ENCODE results near the gene SRGAP2. TPM values are rescaled to one million over a fixed set of nuclear protein-coding genes. Genes with fewer than 3 reads are reported as not detected.
"Not testable (repeated sequence)": the region's sequence is repeated elsewhere in the genome, so short reads cannot be mapped to it uniquely, and the experiment has no call there.

The SRGAP2 gene
- total RNA-seq, 2 experiments from 2014 or later = 15.2 to 17.7 TPM

DNA sequence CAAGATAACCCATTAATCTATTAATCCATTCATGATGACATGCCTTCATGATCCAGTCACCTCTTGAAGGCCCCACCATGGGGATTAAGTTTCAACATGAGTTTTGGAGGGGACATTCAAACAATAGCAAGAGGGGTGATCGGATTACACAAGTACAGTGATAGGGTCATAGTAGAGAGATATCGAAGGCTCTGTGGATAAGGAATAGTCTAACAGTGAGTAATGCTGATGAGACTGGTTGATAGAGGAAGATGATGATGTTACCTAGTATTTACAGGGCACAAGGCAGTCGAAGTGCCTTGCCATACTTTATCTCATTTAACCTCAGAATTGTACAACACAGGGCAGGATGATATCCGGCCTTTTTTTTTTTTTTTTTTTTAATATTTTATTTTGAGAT, 18.2 kb downstream of the SRGAP2 start:
- H3K4me1 Mint-ChIP-seq (ENCODE audit: low read depth); H3K27me3 ChIP-seq (ENCODE audit: control insufficient read depth in 1 of 2, insufficient read depth in 2 of 2, low read length in 2 of 2); POLR2A ChIA-PET; H3K4me3 Mint-ChIP-seq; H3K27ac Mint-ChIP-seq; H3K4me3 ChIP-seq (ENCODE audit: low read length); H3K27ac ChIP-seq (ENCODE audit: low read depth in 1 of 2, low read length in 2 of 2); CTCF ChIA-PET; DNase-seq; intact Hi-C loops (cut with DNase I, micrococcal nuclease); H3K4me1 ChIP-seq (ENCODE audit: insufficient read depth, low read length); ATAC-seq (ENCODE audit: poor library complexity); H3K36me3 ChIP-seq (ENCODE audit: insufficient read depth, low read length); H3K9me3 Mint-ChIP-seq; H3K27me3 Mint-ChIP-seq; H3K36me3 Mint-ChIP-seq (ENCODE audit: low read depth); H3K9me3 ChIP-seq (ENCODE audit: control insufficient read depth in 1 of 2, insufficient read depth in 1 of 2, low read length in 2 of 2): not testable (repeated sequence)

GRCh38 chr1:206224190-206224776, 20.9 kb downstream of the SRGAP2 start:
- H3K27ac Mint-ChIP-seq; H3K4me1 Mint-ChIP-seq (ENCODE audit: low read depth); H3K27ac ChIP-seq (ENCODE audit: low read depth in 1 of 2, low read length in 2 of 2); H3K9me3 Mint-ChIP-seq; POLR2A ChIA-PET; H3K4me3 ChIP-seq (ENCODE audit: low read length); H3K36me3 ChIP-seq (ENCODE audit: insufficient read depth, low read length); H3K4me1 ChIP-seq (ENCODE audit: insufficient read depth, low read length); ATAC-seq (ENCODE audit: poor library complexity); DNase-seq; H3K9me3 ChIP-seq (ENCODE audit: control insufficient read depth in 1 of 2, insufficient read depth in 1 of 2, low read length in 2 of 2); H3K27me3 Mint-ChIP-seq; H3K36me3 Mint-ChIP-seq (ENCODE audit: low read depth); H3K4me3 Mint-ChIP-seq; CTCF ChIA-PET; H3K27me3 ChIP-seq (ENCODE audit: control insufficient read depth in 1 of 2, insufficient read depth in 2 of 2, low read length in 2 of 2); intact Hi-C loops (cut with DNase I, micrococcal nuclease): not testable (repeated sequence)

DNA sequence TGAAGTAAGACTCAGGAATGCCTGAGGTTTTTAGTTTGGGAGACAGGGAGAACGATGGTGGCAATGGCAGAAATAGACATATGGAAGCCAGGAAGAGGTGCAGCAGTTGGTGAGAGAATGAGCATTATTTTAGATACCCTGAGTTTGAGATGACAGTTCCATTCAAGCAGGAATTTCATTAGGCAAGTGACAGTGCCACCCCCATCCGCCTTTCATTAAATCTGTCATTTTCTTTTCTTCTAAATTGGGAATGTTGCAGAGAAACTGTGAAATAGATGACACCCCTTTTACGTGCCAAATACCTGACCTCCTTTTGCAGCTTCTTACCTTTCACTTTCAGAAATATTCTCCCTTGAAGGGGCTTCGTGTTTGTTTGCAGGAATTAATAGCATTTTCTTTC, 22.0 kb downstream of the SRGAP2 start:
- H3K36me3 ChIP-seq (ENCODE audit: insufficient read depth, low read length); H3K27ac ChIP-seq (ENCODE audit: low read depth in 1 of 2, low read length in 2 of 2); H3K4me1 ChIP-seq (ENCODE audit: insufficient read depth, low read length); H3K27me3 Mint-ChIP-seq; H3K4me3 ChIP-seq (ENCODE audit: low read length); H3K27ac Mint-ChIP-seq; H3K27me3 ChIP-seq (ENCODE audit: control insufficient read depth in 1 of 2, insufficient read depth in 2 of 2, low read length in 2 of 2); H3K36me3 Mint-ChIP-seq (ENCODE audit: low read depth); CTCF ChIA-PET; H3K9me3 Mint-ChIP-seq; DNase-seq; intact Hi-C loops (cut with DNase I, micrococcal nuclease); H3K4me1 Mint-ChIP-seq (ENCODE audit: low read depth); POLR2A ChIA-PET; H3K4me3 Mint-ChIP-seq; H3K9me3 ChIP-seq (ENCODE audit: control insufficient read depth in 1 of 2, insufficient read depth in 1 of 2, low read length in 2 of 2); ATAC-seq (ENCODE audit: poor library complexity): not testable (repeated sequence)

DNA sequence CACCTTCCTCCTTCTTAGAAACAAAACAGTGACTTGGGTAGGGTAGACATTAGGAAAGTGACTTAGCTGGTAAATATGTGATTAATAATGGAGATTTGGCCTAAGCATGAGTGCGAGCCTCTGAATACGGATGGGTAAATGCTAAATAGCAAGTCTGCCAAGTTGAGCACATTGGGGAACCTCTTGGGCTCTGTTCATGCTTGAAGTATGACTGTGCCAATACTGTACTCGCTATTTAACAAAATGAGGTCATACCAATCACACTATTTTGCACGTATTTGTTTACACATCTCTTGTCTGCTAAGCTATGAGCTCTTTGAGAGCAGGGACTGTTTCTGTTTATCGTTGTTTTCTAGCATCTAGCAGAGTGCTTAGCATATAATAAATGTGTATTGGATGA, 23.5 kb downstream of the SRGAP2 start:
- H3K27ac Mint-ChIP-seq; ATAC-seq (ENCODE audit: poor library complexity); H3K36me3 ChIP-seq (ENCODE audit: insufficient read depth, low read length); H3K27me3 Mint-ChIP-seq; H3K4me1 Mint-ChIP-seq (ENCODE audit: low read depth); H3K9me3 Mint-ChIP-seq; H3K4me3 ChIP-seq (ENCODE audit: low read length); H3K27me3 ChIP-seq (ENCODE audit: control insufficient read depth in 1 of 2, insufficient read depth in 2 of 2, low read length in 2 of 2); CTCF ChIA-PET; DNase-seq; intact Hi-C loops (cut with DNase I, micrococcal nuclease); H3K27ac ChIP-seq (ENCODE audit: low read depth in 1 of 2, low read length in 2 of 2); H3K36me3 Mint-ChIP-seq (ENCODE audit: low read depth); H3K4me1 ChIP-seq (ENCODE audit: insufficient read depth, low read length); H3K9me3 ChIP-seq (ENCODE audit: control insufficient read depth in 1 of 2, insufficient read depth in 1 of 2, low read length in 2 of 2); H3K4me3 Mint-ChIP-seq; POLR2A ChIA-PET: not testable (repeated sequence)

GRCh38 chr1:206229286-206229685, 25.9 kb downstream of the SRGAP2 start:
- intact Hi-C loops (cut with DNase I, micrococcal nuclease); H3K36me3 Mint-ChIP-seq (ENCODE audit: low read depth); H3K27ac ChIP-seq (ENCODE audit: low read depth in 1 of 2, low read length in 2 of 2); H3K4me1 Mint-ChIP-seq (ENCODE audit: low read depth); H3K4me3 Mint-ChIP-seq; H3K4me3 ChIP-seq (ENCODE audit: low read length); CTCF ChIA-PET; H3K27me3 Mint-ChIP-seq; POLR2A ChIA-PET; H3K9me3 Mint-ChIP-seq; H3K4me1 ChIP-seq (ENCODE audit: insufficient read depth, low read length); H3K27me3 ChIP-seq (ENCODE audit: control insufficient read depth in 1 of 2, insufficient read depth in 2 of 2, low read length in 2 of 2); ATAC-seq (ENCODE audit: poor library complexity); DNase-seq; H3K27ac Mint-ChIP-seq; H3K9me3 ChIP-seq (ENCODE audit: control insufficient read depth in 1 of 2, insufficient read depth in 1 of 2, low read length in 2 of 2); H3K36me3 ChIP-seq (ENCODE audit: insufficient read depth, low read length): not testable (repeated sequence)

- H3K27me3 ChIP-seq (ENCODE audit: control insufficient read depth in 1 of 2, insufficient read depth in 2 of 2, low read length in 2 of 2); H3K4me3 ChIP-seq (ENCODE audit: low read length); H3K36me3 Mint-ChIP-seq (ENCODE audit: low read depth); DNase-seq; H3K27me3 Mint-ChIP-seq; POLR2A ChIA-PET; H3K4me1 Mint-ChIP-seq (ENCODE audit: low read depth); H3K36me3 ChIP-seq (ENCODE audit: insufficient read depth, low read length); H3K4me3 Mint-ChIP-seq; H3K27ac Mint-ChIP-seq; H3K9me3 Mint-ChIP-seq; H3K9me3 ChIP-seq (ENCODE audit: control insufficient read depth in 1 of 2, insufficient read depth in 1 of 2, low read length in 2 of 2); ATAC-seq (ENCODE audit: poor library complexity); CTCF ChIA-PET; H3K4me1 ChIP-seq (ENCODE audit: insufficient read depth, low read length); intact Hi-C loops (cut with DNase I, micrococcal nuclease); H3K27ac ChIP-seq (ENCODE audit: low read depth in 1 of 2, low read length in 2 of 2): not testable (repeated sequence)
Observed at GRCh38 chr1:206231989-206232388, 28.6 kb downstream of the SRGAP2 start.

DNA sequence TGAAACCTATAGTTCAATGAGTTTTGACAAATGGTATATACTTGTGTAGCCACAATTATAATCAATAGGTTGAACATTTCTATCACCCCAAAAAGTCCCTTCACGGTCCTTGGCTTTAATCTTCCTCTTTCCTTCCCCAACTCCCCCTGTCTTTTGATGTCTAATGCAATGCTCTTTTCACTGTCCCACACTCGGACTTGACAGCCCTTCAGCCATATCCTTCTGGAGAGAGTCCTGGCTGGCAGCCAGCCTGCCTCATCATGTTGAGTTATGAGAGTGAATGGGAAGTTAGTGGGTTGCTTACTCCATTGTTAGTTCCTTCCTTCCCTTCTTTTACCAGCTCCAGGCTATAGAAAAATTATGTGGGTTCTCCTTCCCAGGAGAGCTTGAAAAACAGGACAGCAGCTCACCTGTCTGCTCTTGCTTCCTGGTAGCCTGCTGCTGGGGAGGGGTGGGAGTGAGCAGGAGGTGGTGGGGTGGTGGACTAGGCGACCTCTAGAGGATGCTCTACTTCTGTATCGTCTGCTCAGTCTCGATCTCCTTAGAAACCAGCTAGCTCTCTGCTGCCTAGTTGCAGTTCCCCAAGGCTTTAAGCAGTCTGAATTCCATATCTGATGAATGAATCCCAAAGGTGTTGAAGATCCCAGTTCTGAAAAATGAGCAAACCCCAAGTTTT, 29.8 kb downstream of the SRGAP2 start:
- H3K4me1 Mint-ChIP-seq (ENCODE audit: low read depth); H3K4me3 Mint-ChIP-seq; H3K36me3 Mint-ChIP-seq (ENCODE audit: low read depth); H3K27me3 Mint-ChIP-seq; intact Hi-C loops (cut with DNase I, micrococcal nuclease); H3K27ac Mint-ChIP-seq; DNase-seq; H3K4me1 ChIP-seq (ENCODE audit: insufficient read depth, low read length); H3K36me3 ChIP-seq (ENCODE audit: insufficient read depth, low read length); H3K9me3 ChIP-seq (ENCODE audit: control insufficient read depth in 1 of 2, insufficient read depth in 1 of 2, low read length in 2 of 2); H3K27me3 ChIP-seq (ENCODE audit: control insufficient read depth in 1 of 2, insufficient read depth in 2 of 2, low read length in 2 of 2); POLR2A ChIA-PET; H3K9me3 Mint-ChIP-seq; H3K4me3 ChIP-seq (ENCODE audit: low read length); H3K27ac ChIP-seq (ENCODE audit: low read depth in 1 of 2, low read length in 2 of 2); CTCF ChIA-PET: not testable (repeated sequence)
- peak; percentile 62 for ATAC-seq (ENCODE audit: poor library complexity)
